Peyer's patch (tissue), 4 donors: ENCODE data around the gene RSAD2. TPM values are rescaled to one million over a fixed set of nuclear protein-coding genes. Genes with fewer than 3 reads are reported as not detected.
A peak's percentile ranks its signal among the peaks of the same experiment; 100 is the strongest.

Experiments
- DNase-seq, 3 donors: peaks; one replicate each; pipeline ENCODE4 v3.0.0-alpha.2; 2017 to 2019
- H3K27ac ChIP-seq, 4 donors: fragments of 200-600 bp; sonication (generic); one replicate each; pipeline ENCODE4 v1.5.1; 2016 to 2019
- H3K27me3 ChIP-seq, 2 donors: fragments of 200-600 bp; sonication (generic); one replicate each; pipeline ENCODE4 v1.5.1; 2019
- H3K36me3 ChIP-seq, 3 donors: fragments of 200-600 bp; sonication (generic); one replicate each; pipeline ENCODE4 v1.5.1; 2016 to 2019
- H3K4me1 ChIP-seq, 4 donors: fragments of 200-600 bp; sonication (generic); one replicate each; pipeline ENCODE4 v1.5.1; 2016 to 2019
- H3K4me3 ChIP-seq, 4 donors: fragments of 200-600 bp; sonication (generic); 1 replicate in 3 of 4; 2 replicates in 1 of 4; pipeline ENCODE4 v1.5.1; 2016 to 2019; ENCODE audit warnings: mild to moderate bottlenecking in 1 of 4
- H3K9me3 ChIP-seq, 4 donors: fragments of 200-600 bp; sonication (generic); one replicate each; pipeline ENCODE4 v1.5.1; 2016 to 2019; ENCODE audit warnings: mild to moderate bottlenecking in 1 of 4
- CTCF ChIP-seq, 6 experiments: fragments of 450-650 bp in 4 of 6; fragments of 200-600 bp in 2 of 6; sonication (generic) in 1 of 6; IDR thresholded peaks; one replicate each; pipeline ENCODE4 v1.5.1; 2017 to 2019; ENCODE audit warnings: antibody characterized with exemption in 6 of 6, mild to moderate bottlenecking in 3 of 6, moderate library complexity in 1 of 6
- POLR2A ChIP-seq, 2 donors: fragments of 450-650 bp; IDR thresholded peaks; one replicate each; pipeline ENCODE4 v1.5.1; 2017; ENCODE audit warnings: antibody characterized with exemption in 2 of 2, mild to moderate bottlenecking in 2 of 2, moderate library complexity in 2 of 2
- total RNA-seq, 4 donors: library from RNA; depleted of rRNA; stranded (reverse); fragments of >200 nt; gene quantifications; one replicate each; pipeline ENCODE4 v1.1.0, GENCODE V29; 2016

The RSAD2 gene
- total RNA-seq, 4 donors from 2014 or later: 1.2 to 5.8 (median 2.2) TPM

DNA sequence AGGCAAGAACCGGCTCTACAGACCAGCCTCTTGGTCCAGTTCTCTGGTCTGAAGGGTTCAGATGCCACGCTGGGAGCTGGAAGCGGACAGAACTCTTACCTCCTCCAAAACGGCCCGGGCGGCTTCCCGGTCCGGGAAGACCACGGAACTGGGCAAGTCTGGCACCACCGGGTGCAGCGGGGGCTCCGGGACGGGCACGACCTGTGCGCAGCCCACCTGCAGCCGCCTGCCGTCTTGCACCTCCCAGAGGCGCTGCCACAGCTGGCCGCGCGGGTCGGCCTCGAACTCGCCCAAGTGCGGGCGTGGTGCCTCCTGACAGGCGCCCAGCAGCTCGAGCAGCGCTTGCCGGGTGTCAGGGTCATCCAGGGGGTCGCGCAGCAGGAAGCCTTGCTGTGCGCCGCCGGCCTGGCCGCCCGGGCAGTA lies 12.6 kb upstream of the RSAD2 start:
- peaks cover 0 to 19% (median 0%) of the 10 kb centered on the region in 4 donors for H3K4me1 ChIP-seq
- TF ChIP-seq POLR2A (IDR thresholded peaks at IDR 0.05) (no peak), CTCF (IDR thresholded peaks at IDR 0.05) (no peak)
- H3K27ac ChIP-seq: peak overlapping the region; percentile 82 to 93 (median 89)
- H3K9me3 ChIP-seq: no peaks in the 10 kb centered on the region
- peak overlapping the region; percentile 88 to 98 (median 94) for H3K4me3 ChIP-seq
- H3K27me3 ChIP-seq: no peaks in the 10 kb centered on the region
- peak; percentile 19 to 65 (median 53) for DNase-seq
- H3K36me3 ChIP-seq: peaks cover 0 to 12% (median 0%) of the 10 kb centered on the region in 3 donors

GRCh38 chr2:6865346-6866274 lies 12.0 kb upstream of the RSAD2 start, which contains the start of gene CMPK2:
TSS of gene CMPK2 (minus strand) at chr2:6865907. CDS start at chr2:6865696, 211 bp downstream.
- Histone ChIP-seq H3K4me3 (peak within 1 kb of the TSS; percentile 88 to 98 (median 94)), H3K36me3 (peaks cover 0 to 8% (median 0%) of the 10 kb centered on the region in 3 donors), H3K27ac (peak within 1 kb of the TSS; percentile 82 to 93 (median 89)), H3K4me1 (peaks cover 0 to 19% (median 0%) of the 10 kb centered on the region in 4 donors), H3K27me3 (no peaks in the 10 kb centered on the region), H3K9me3 (no peaks in the 10 kb centered on the region)
- DNase-seq: peak; percentile 66 to 89 (median 89)
- peak in 1 of 2 donors; percentile 32 for TF ChIP-seq POLR2A (IDR thresholded peaks at IDR 0.05)
- TF ChIP-seq CTCF (IDR thresholded peaks at IDR 0.05): peak in 5 of 6 experiments; percentile 11 to 34 (median 23)

DNA sequence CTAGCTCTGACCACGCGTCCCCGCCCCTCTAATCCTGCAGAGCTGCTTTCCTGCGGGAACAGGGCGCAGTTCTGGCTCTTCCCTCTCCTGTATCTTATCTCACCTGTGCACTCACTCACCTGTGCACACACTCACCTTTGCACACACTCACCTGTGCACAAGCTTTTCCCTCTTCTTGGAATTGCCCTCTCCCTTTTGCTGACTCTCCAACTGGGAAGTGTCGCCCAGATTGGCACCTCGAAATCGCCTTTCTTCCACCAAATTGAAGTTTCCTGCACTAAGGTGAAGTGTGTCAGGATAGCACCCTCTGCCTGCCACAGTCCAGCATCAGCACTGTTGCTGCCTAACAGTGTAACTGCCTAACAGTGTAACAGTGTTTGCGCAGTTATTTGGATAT lies 11.3 kb upstream of the RSAD2 start:
- Histone ChIP-seq H3K36me3 (peaks cover 0 to 2% (median 0%) of the 10 kb centered on the region in 3 donors), H3K27ac (peak overlapping the region; percentile 82 to 93 (median 89)), H3K4me1 (peaks cover 0 to 19% (median 0%) of the 10 kb centered on the region in 4 donors), H3K27me3 (no peaks in the 10 kb centered on the region), H3K9me3 (no peaks in the 10 kb centered on the region), H3K4me3 (peak overlapping the region; percentile 88 to 98 (median 94))
- no peak for TF ChIP-seq POLR2A (IDR thresholded peaks at IDR 0.05)
- TF ChIP-seq CTCF (IDR thresholded peaks at IDR 0.05): peak in 5 of 6 experiments; percentile 30 to 51 (median 38)
- peak in 2 of 3 donors; percentile 39 to 69 for DNase-seq

DNA sequence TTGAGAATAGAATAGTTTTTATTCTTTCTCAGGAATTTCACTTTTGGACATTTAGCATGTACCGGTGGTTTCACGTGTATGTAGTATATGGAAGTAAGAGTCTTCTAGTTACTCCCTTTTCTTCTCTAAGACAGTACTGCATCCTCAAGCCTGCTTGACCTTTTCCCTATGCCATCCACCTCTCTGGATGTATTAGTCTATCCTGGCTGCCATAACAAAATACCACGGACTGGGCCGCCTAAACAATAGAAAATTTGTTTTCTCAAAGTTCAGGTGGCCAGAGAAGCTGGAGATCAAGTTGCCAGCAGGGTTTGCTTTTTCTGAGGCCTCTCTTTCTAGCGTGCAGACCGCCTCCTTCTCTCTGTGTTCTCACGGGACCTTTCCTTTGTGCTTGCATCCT lies 10.6 kb upstream of the RSAD2 start:
- Histone ChIP-seq H3K9me3 (no peaks in the 10 kb centered on the region), H3K27me3 (no peaks in the 10 kb centered on the region), H3K4me3 (no peak overlapping the region), H3K36me3 (no peaks in the 10 kb centered on the region), H3K27ac (no peak overlapping the region), H3K4me1 (peaks cover 0 to 19% (median 0%) of the 10 kb centered on the region in 4 donors)
- TF ChIP-seq CTCF (IDR thresholded peaks at IDR 0.05): no peak
- TF ChIP-seq POLR2A (IDR thresholded peaks at IDR 0.05): no peak
- DNase-seq: no peak

DNA sequence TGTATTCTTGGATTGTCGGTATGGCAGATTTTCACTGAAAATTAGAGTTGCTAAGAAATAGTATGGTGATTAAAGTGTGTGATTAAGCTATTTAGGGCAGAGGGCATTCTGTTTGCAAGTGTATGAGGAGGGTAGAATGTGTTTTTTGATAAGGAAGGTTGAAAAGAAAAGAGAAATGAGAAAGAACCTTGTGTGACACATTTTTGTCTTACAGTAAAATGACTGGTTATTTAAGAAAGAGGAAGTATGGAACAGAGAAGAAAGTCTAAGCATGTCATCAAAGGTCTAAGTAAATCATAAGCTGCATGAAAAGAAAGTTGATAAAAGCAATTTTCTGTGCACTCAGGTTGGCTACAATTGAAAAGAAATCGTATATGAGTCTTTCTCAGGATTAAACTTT lies 5.2 kb upstream of the RSAD2 start:
- no peak for TF ChIP-seq CTCF (IDR thresholded peaks at IDR 0.05)
- TF ChIP-seq POLR2A (IDR thresholded peaks at IDR 0.05): no peak
- H3K4me3 ChIP-seq: no peak overlapping the region
- no peaks in the 10 kb centered on the region for H3K36me3 ChIP-seq
- DNase-seq: no peak
- no peaks in the 10 kb centered on the region for H3K27me3 ChIP-seq
- H3K27ac ChIP-seq: no peak overlapping the region
- H3K4me1 ChIP-seq: no peaks in the 10 kb centered on the region
- no peaks in the 10 kb centered on the region for H3K9me3 ChIP-seq
